Endothelial cell (in vitro differentiated cells): ENCODE measurements around the gene HHAT. TPM values are rescaled to one million over a fixed set of nuclear protein-coding genes. Genes with fewer than 3 reads are reported as not detected.

Experiments
- DNase-seq: peaks from one replicate; pipeline ENCODE4 v3.0.0; 2021; ENCODE audit warnings: low spot score
- H3K27ac Mint-ChIP-seq: one replicate; pipeline ENCODE4 v1.8.0; 2021; ENCODE audit warnings: mixed read lengths, inconsistent platforms; ENCODE audit not compliant: unreplicated experiment
- H3K27me3 Mint-ChIP-seq: one replicate; pipeline ENCODE4 v1.8.0; 2021; ENCODE audit warnings: mild to moderate bottlenecking, moderate library complexity, mixed read lengths, inconsistent platforms; ENCODE audit not compliant: unreplicated experiment
- H3K36me3 Mint-ChIP-seq: one replicate; pipeline ENCODE4 v1.8.0; 2021; ENCODE audit warnings: mild to moderate bottlenecking, low read depth, mixed read lengths, inconsistent platforms; ENCODE audit not compliant: unreplicated experiment
- H3K4me1 Mint-ChIP-seq: one replicate; pipeline ENCODE4 v1.8.0; 2021; ENCODE audit warnings: mild to moderate bottlenecking, mixed read lengths, inconsistent platforms; ENCODE audit not compliant: unreplicated experiment
- H3K4me3 Mint-ChIP-seq: one replicate; pipeline ENCODE4 v1.8.0; 2021; ENCODE audit warnings: mild to moderate bottlenecking, mixed read lengths, inconsistent platforms; ENCODE audit not compliant: unreplicated experiment
- H3K9me3 Mint-ChIP-seq: one replicate; pipeline ENCODE4 v1.8.0; 2021; ENCODE audit warnings: mixed read lengths, inconsistent platforms; ENCODE audit not compliant: unreplicated experiment
- CTCF ChIP-seq: fragments of 200-600 bp; sonication (generic); IDR thresholded peaks from one replicate; pipeline ENCODE4 v1.5.0; 2021; ENCODE audit warnings: antibody characterized with exemption; ENCODE audit not compliant: unreplicated experiment
- total RNA-seq: library from RNA; stranded (reverse); fragmentation: NEBNext Ultra II Directional; extraction: Animal tissue kit (Norgen Biotek cat#: 25700); gene quantifications from one replicate; pipeline ENCODE4 v1.2.1, GENCODE V29; 2021; ENCODE audit not compliant: unreplicated experiment

HHAT gene
- total RNA-seq, 1 donor from 2014 or later, result 6.0 TPM

GRCh38 chr1:210340841-210341240, 12.1 kb downstream of the HHAT start:
- peaks cover 3% of the 10 kb centered on the region for H3K4me1 Mint-ChIP-seq

GRCh38 chr1:210342986-210343780, 14.5 kb downstream of the HHAT start:
- Mint-ChIP-seq H3K27ac (no peak overlapping the region), H3K36me3 (no peaks in the 10 kb centered on the region), H3K27me3 (no peaks in the 10 kb centered on the region), H3K4me3 (no peak overlapping the region), H3K4me1 (peaks cover 3% of the 10 kb centered on the region), H3K9me3 (no peaks in the 10 kb centered on the region)
- TF ChIP-seq CTCF, result no peak
- DNase-seq, result no peak

More at GRCh38 chr1:210340841-210341240, 12.1 kb downstream of the HHAT start:
- no peaks in the 10 kb centered on the region for H3K36me3 Mint-ChIP-seq
- H3K27ac Mint-ChIP-seq, result no peak overlapping the region
- no peak for DNase-seq
- no peak overlapping the region for H3K4me3 Mint-ChIP-seq
- no peaks in the 10 kb centered on the region for H3K9me3 Mint-ChIP-seq
- peaks cover under 1% of the 10 kb centered on the region for H3K27me3 Mint-ChIP-seq
- TF ChIP-seq CTCF, result no peak

DNA sequence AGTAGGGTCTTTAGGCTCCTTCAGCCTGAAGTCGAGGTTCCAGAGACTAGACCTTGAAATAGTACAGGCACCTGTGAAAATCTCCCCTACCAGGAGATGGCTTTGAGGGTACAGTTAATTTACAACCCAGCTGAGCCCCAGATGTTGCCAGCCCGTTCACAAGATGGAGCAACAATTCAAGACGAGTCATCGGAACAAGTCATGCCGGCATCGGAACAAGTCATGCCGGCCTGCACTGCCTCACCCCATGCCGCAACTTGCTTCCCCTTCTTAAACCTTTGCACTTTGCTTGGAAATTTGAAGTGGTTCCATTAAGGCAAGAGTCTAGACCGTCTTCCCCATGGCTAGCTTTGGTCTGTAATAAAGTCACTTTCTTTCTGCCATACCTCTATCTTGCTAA, 16.0 kb downstream of the HHAT start:
- no peak overlapping the region for H3K27ac Mint-ChIP-seq
- DNase-seq, result no peak
- H3K4me3 Mint-ChIP-seq, result no peak overlapping the region
- H3K4me1 Mint-ChIP-seq, result peaks cover 3% of the 10 kb centered on the region
- H3K27me3 Mint-ChIP-seq, result no peaks in the 10 kb centered on the region
- TF ChIP-seq CTCF, result no peak
- no peaks in the 10 kb centered on the region for H3K9me3 Mint-ChIP-seq
- no peaks in the 10 kb centered on the region for H3K36me3 Mint-ChIP-seq

GRCh38 chr1:210347112-210347511, 18.4 kb downstream of the HHAT start:
- peaks cover under 1% of the 10 kb centered on the region for H3K27me3 Mint-ChIP-seq
- H3K4me1 Mint-ChIP-seq, result peaks cover 3% of the 10 kb centered on the region
- no peak for DNase-seq
- no peak overlapping the region for H3K4me3 Mint-ChIP-seq
- peak overlapping the region; percentile 13 for H3K27ac Mint-ChIP-seq
- no peaks in the 10 kb centered on the region for H3K9me3 Mint-ChIP-seq
- no peak for TF ChIP-seq CTCF
- H3K36me3 Mint-ChIP-seq, result no peaks in the 10 kb centered on the region

DNA sequence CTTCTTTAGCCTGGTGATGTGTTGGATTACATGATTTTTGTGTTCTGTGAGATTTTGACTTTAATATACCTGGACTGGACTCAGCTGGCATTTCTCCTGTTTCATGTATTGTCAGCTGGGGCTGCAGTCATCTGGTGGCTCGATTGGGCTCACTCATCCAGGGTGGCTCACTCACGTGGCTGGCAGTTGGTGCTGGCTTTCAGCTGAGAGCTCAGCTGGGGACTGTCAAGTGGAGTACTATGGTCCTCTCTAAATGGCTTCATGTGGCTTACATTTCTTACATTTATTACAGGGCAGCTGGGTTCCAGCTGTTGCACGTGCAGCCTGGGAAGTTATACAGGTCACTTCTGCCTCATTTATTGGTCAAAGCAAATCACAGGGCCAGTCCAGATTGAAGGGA, 22.8 kb downstream of the HHAT start:
- H3K4me1 Mint-ChIP-seq, result peaks cover 5% of the 10 kb centered on the region
- no peaks in the 10 kb centered on the region for H3K9me3 Mint-ChIP-seq

More for the DNA sequence above, 22.8 kb downstream of the HHAT start:
- Mint-ChIP-seq H3K36me3 (no peaks in the 10 kb centered on the region), H3K4me3 (no peak overlapping the region), H3K27me3 (peaks cover 1% of the 10 kb centered on the region), H3K27ac (no peak overlapping the region)
- no peak for TF ChIP-seq CTCF
- DNase-seq, result no peak
